Middle frontal gyrus (tissue), 1 donor: ENCODE data around the gene MPND.
"Not testable (repeated sequence)": the region's sequence is repeated elsewhere in the genome, so short reads cannot be mapped to it uniquely, and the experiment has no call there.

Experiments
- DNase-seq: peaks from one replicate; pipeline ENCODE4 v3.0.0-alpha.2; 2015; ENCODE audit warnings: low spot score; ENCODE audit errors: extremely low spot score

MPND gene

GRCh38 chr19:4346020-4346383, 2.6 kb downstream of the MPND start:
- DNase-seq, result no peak

- DNase-seq, result no peak
Measured at GRCh38 chr19:4347521-4347920, 4.2 kb downstream of the MPND start.

GRCh38 chr19:4349225-4349624, 5.9 kb downstream of the MPND start:
- not testable (repeated sequence) for DNase-seq

GRCh38 chr19:4350111-4350510, 6.7 kb downstream of the MPND start:
- no peak for DNase-seq

- DNase-seq, result no peak
Measured at GRCh38 chr19:4350726-4351125, 7.4 kb downstream of the MPND start.

- DNase-seq, result no peak
Measured at GRCh38 chr19:4352701-4353121, 9.3 kb downstream of the MPND start.

GRCh38 chr19:4354282-4354681, 10.9 kb downstream of the MPND start:
- DNase-seq, result no peak

GRCh38 chr19:4354897-4355296, 11.5 kb downstream of the MPND start:
- DNase-seq, result no peak

GRCh38 chr19:4357095-4357797, 13.9 kb downstream of the MPND start:
- no peak for DNase-seq

- DNase-seq, result no peak
Measured at GRCh38 chr19:4357921-4358326, 14.6 kb downstream of the MPND start.

GRCh38 chr19:4358709-4359626, 15.6 kb downstream of the MPND start:
- no peak for DNase-seq

GRCh38 chr19:4359627-4360000, 16.3 kb downstream of the MPND start:
- no peak for DNase-seq

- no peak for DNase-seq
Measured at GRCh38 chr19:4360081-4360569, 16.8 kb downstream of the MPND start.

GRCh38 chr19:4360641-4361151, 17.3 kb downstream of the MPND start:
- no peak for DNase-seq

- DNase-seq, result no peak
Measured at GRCh38 chr19:4361152-4362046, 18.0 kb downstream of the MPND start.

- no peak for DNase-seq
Measured at GRCh38 chr19:4362101-4362828, 18.9 kb downstream of the MPND start.

GRCh38 chr19:4362831-4363545, 19.6 kb downstream of the MPND start:
- no peak for DNase-seq

- no peak for DNase-seq
Measured at GRCh38 chr19:4363571-4364304, 20.4 kb downstream of the MPND start.

GRCh38 chr19:4365341-4365740, 22.0 kb downstream of the MPND start:
- DNase-seq, result no peak
